HUDEP-2 (cell line): ENCODE results near the gene IL27RA.
A peak's percentile ranks its signal among the peaks of the same experiment; 100 is the strongest.
"Not testable (repeated sequence)": the region's sequence is repeated elsewhere in the genome, so short reads cannot be mapped to it uniquely, and the experiment has no call there.

Source experiments
- DNase-seq, 76 experiments: peaks; one replicate each; lab custom pipeline; 2025; ENCODE audit not compliant: unreplicated experiment in 76 of 76; lab: John Stamatoyannopoulos, UW

The IL27RA gene

DNA sequence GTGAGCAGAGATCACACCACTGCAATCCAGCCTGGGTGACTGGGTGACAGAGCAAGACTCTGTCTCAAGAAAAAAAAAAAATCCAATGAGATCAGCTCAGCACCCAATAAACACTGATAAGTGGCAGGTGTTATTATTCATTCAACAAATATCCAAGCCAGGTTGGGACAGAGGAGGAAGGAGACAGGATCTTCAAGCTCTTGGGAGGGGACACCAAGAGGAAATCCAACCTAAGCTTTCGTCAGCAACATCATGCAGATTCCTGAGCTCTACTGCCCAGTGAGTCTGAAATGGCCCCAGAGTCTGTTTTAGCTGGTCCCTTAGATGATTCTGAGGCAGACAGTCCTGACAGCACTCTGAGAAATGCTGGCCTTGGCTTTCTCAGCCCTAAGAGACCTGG, 33.1 kb upstream of the IL27RA start:
- DNase-seq: no peak

DNA sequence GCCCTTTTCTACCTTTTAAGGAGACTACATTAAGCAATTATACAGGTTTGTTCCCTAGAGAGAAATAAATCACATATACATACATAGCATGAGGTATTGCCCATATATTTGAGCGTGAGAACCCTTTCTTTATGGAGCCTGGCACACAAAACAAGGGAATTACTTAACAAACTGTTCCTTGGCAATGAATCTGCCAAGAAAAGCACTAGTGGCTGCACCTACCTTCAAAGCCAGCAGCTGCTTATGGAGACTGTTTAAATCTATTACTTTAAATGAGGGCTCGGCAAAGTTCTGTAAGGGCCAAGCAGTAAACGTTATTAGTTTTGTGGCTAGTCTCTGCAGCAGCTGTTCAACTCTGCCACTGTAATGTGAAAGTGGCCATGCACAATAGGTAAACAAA, 32.5 kb upstream of the IL27RA start:
- no peak for DNase-seq

DNA sequence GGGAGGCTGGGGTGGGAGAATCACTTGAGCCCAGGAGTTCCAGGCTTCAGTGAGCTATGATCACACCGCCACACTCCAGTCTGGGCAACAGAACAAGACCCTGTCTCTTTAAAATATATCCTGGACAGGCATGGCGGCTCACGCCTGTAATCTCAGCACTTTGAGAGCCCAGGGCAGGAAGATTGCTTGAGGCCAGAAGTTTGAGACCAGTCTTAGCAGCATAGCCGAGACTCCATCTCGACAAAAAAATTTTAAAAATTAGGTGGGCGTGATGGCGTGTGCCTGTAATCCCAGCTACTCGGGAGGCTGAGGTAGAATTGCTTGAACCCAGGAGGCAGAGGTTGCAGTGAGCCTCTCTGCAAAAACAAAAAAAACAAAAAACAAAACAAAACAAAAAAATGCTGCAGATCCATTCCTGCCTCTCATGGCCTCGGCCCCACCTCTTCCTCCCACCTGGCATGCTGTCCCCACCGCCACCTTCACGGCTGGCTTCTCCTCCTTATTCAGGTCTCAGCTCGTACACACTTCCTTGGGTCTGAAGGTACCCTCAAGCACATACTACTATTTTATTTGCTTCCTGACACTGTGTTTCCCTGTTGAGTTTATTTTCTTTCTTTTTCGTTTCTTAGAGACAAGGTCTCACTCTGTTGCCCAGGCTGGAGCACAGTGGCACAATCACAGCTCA, 30.7 kb upstream of the IL27RA start:
- DNase-seq: no peak

DNA sequence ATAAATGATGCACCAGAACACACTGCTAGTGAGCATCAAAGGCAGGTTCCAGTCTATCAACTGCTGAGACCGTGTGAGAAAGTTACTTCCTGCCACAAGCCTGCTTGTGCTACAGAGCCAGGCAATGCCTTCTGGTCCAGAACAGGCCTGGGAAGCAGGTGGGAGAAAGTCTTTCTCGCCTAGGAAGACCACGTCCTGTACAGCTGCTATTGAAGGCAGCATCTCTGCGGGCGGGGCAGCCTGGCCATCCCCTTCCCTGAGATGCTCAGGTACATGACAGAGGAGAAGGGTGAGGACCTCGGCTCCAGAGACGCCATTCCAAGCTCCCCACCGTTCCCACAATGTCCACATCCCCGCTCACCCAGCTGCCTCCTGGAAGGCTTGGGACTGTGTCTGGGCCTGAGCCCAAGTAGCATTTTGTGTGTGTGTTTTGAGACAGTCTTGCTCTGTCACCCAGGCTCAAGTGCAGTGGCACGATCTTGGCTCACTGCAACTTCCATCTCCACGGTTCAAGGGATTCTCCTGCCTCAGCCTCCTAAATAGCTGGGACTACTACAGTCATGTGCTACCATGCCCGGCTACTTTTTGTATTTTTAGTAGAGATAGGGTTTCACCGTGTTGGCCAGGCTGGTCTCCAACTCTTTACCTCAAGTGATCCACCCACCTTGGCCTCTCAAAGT, 28.9 kb upstream of the IL27RA start:
- DNase-seq: no peak

DNA sequence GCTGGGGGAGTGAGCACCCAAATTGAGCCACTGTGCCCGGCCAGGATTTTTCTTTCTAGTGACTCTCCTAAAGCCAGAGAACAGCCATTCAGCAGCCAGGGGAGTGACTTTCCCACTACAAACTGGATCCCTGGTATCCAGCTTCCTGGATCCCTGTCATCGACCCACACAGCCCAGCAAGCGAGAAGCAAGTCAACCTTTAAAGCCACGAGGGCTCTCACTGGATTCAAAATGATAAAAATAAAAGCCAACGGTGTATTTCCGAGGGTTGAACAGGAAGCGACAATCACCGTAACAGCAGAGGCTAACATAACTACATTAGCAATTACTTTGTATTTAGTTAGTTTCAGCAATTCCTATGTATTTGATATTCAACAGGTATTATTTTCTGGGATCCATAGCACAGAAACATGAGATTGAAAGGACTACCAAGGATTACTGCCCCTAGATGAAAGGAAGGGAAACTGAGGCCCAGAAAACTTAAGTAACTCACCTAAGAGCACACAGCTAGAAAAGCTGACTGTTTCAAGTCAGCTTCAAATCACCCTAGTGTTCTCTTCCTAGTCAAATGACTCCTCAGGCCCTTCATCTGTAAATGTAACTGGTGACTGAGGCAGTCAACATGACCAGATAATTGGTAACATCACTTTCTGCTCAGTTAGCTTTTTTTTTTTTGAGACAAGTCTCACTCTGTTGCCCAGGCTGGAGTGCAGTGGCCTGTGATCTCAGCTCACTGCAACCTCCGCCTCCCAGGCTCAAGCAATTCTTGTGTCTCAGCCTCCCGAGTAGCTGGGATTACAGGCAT, 28.1 kb upstream of the IL27RA start:
- DNase-seq: no peak

DNA sequence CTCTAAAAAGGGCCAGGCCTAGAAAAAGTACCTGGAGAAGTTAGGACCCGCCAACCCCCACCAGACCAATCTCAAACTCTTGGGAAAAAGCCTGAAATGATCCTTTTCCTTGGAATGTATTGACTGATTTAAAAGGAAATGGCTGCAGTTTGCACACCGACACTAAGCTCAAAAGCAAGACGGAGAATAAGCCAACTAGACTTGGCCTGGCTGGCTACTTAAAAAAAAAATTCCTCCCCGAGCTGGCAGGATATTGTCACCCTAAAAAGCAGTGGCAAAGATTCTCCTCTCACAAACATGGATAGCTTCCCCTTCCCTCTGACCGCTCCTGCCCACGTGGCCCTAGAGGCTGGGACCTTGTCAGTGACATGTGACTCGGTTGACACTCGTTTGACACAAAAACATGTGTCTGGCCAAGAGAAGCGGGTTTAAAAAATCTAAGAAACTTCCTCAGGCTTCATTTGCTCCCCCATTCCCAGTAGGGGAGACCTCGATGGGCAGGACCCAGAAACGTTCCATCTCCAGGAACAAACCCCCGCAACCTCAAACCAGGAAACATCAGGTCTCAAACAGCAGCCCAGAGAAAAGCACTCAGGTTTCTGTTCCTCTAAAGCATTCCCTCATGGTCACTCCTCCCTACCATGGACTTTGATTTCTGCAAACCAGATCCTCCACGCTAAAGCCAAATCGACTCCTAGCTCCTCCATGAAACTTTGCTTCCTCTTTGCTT, 26.8 kb upstream of the IL27RA start:
- DNase-seq: peak in 42 of 76 experiments; percentile 11 to 66 (median 32)

DNA sequence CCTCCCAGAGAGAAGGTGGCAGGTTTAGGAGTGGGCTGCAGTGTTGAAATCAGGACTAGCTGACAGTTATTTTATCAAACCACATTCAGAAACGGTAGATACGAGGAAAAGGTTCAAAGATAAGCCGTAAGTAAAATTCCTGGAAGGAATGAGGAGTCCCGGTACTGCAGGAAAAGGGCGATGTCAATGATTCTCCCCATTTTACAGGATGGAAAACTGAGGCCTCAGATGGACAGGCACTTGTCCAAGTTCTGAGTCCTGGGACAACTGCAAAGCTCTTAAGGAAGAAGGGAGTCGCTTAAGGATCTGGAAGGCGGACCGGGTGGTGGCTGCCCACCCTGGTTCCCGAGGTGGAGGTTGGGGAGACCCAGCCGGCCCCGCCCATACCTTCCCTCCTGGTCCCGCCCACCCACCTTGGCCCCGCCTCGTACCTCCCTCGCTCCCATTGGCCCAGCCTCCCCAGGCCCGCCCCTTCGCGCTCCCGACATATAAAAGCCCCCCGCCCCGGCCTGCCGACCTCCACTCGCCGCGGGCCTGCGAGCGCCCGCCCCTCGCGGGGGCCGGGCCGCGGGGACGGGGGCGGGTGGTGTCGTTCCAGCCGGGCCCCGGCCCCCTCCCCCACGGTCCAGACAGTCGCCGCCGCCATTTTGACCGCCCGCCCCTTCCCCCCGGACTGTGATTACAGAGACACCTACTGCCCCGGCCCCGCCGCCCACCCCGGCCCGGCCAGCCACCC, 26.0 kb upstream of the IL27RA start:
- DNase-seq: peak in 71 of 76 experiments; percentile 30 to 95 (median 83)

DNA sequence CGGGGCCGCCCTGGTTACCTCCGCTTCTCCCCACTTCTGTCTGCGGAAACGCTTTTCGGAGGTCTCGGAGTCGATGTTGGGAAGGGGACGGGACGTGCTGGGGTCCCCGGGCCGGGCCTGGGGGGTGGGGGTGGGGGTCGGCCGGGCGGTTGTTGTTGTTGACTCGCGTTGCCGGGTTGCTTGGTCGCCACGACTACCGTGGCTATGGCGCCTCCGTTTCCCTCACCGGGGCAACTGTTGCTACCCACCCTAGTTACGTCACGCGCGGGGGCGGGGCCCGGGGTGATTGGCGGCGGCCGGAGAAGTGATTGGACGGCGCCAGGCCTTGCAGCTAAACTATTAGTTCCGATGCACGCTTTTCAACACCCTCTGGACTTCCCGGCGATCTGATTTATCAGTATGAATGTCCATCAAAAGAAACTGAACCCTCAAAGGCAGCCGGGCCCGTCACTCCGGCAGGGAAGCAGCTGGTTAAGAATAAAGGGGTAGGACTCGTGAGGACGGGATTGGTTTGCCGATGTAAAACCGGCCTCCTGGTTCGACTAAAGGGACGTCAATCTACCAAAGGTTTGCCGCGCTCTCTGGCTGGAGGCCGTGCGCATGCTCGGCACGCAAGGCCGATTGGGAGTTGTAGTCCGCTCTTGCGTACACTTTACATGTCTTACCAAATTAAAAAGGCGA, 25.3 kb upstream of the IL27RA start, which contains the start of gene RFX1:
Gene RFX1, minus strand, starts transcription at position 236 of the 681 bp plus-strand sequence. CDS start 12,477 bp downstream, outside the sequence.
- DNase-seq: peak; percentile 96 to 100 (median 100)

DNA sequence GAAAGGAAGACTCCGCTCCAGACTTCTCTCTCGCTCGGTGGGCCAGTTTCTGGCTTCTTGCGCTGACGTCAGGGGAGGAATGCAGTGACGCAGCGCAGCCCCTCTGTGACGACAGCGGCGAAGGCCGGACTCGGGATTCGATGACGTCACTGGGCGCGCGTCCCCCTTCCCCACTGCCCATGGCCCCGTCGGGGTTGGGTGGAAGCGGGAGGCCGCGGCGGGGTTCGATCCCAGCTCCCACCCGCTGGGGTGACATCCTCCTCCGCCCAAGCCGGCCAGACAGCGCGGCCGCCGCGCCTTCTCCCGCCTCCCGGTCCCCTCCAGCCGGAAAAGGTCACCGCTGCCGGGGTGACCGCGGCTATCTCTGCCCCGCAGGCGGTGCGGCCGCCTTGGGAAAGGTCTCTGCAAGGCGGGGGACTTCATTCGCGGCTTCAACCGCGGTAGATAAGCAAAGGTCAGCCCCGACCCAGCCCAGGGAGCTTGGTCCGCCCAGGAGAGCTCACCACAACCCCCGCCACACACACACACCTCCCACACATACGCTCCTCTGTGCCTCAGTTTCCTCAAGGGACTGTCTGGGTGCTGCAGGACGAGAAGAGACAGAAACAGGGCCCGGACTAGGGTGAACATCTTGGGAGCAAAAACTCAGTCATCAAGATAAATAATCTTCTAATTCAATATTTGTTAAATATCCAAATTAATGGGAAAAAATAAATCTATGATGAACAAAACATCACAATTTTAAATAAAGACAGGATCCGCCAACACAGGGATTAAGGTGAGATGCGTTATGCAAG, 24.6 kb upstream of the IL27RA start:
- peak in 75 of 76 experiments; percentile 60 to 99 (median 89) for DNase-seq

DNA sequence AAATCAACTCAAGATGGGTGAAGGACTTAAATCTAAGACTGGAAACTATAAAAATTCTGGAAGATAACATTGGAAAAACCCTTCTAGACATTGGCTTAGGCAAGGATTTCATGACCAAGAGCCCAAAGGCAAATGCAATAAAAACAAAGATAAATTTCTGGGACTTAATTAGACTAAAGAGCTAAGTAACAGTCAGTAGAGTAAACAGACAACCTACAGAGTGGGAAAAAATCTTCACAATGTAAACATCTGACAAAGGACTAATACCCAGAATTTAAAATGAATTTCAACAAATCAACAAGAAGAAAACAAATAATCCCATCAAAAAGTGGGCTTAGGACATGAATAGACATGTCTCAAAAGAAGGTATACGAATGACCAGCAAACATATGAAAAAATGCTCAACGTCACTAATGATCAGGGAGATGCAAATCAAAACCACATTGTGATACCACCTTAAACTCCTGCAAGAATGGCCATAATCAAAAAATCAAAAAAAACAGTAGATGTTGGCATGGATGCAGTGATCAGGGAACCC, 19.1 kb upstream of the IL27RA start:
- DNase-seq: no peak

DNA sequence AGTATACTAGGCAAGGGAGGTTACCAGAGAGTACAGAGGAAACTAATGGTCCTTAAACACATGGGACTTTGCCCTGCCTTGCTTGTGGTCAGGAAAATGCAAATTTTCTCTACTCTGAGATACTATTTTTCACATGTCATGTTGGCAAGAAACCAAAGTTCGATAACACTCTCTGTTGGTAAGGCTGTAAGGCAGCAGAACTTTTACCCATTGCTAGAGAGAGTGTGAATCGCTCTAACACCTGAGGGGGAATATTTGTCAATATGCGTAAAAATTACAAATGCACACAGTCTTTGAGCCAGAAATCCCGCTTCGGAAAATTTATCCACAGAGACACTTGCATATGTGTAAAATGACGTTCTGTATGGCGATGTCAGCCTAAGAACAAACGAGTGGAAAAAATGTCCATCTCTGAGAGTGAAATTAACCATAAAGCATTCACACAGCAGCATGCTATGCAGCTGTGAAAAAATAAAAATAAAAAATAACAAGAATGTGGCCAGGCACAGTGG, 16.0 kb upstream of the IL27RA start:
- peak in 35 of 76 experiments; percentile 20 to 86 (median 70) for DNase-seq

DNA sequence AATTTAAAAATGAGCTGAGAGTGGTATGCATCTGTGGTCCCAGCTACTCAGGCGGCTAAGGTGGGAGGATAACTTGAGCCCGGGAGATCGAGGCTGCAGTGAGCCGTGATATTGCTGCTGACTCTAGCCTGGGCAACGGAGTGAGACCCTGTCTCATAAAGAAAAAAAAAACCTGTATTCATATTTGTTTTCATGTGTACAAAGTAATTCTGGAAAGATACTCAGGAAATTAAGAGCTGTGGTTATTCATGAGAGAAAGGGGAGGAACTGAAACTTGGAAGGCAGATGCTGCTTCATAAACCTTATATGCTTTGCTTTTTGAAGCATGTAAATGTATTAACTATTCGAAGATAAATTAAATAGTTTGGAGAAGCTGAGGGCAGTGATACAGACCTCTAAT, 12.5 kb upstream of the IL27RA start:
- DNase-seq: no peak

DNA sequence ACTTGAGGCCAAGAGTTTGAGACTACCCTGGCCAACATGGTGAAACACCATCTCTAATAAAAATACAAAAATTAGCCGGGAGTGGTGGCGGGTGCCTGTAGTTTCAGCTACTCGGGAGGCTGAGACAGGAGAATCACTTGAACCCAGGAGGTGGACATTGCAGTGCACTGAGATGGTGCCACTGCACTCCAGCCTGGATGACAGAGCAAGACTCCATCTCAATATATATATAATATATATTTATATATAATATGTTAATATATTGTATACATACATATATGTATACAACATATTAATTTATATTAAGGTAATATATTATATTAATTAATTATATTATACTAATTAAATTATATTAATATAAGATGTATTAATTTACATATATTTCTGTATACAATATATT, 11.8 kb upstream of the IL27RA start:
- not testable (repeated sequence) for DNase-seq

DNA sequence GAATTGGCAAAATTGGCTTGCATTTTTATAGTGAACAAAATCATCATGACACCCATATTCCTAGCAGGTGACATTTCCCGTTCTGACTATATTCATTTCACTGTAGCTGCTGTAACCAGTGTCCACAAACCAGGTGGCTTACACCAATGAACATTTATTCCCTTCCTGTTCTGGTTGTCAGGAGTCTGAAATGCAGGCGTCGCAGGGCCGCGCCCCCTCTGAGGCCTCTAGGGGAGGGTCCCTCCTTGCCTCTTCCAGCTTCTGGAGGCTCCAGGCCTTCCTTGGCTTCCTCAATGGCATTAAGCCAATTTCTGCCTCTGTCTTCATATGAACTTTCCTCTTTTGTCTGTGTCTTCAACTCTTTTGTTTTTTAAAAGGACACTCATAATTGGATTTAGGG, 10.1 kb upstream of the IL27RA start:
- DNase-seq: no peak

DNA sequence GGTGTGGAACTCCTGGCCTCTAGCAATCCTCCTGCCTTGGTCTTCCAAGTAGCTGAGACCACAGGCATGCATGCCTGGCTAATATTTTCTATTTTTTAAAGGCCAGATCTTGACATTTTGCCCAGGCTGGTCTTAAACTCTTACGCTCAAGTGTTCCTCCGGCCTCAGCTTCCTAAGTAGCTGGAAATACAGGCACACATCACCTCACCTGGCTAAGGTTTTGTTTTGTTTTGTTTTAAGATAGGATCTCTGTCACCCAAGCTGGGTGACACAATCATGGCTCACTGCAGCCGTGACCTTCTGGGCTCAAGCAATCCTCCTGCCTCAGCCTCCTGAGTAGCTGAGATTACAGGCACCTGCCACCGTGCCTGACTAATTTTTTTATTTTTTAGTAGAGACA, 9.1 kb upstream of the IL27RA start:
- no peak for DNase-seq

DNA sequence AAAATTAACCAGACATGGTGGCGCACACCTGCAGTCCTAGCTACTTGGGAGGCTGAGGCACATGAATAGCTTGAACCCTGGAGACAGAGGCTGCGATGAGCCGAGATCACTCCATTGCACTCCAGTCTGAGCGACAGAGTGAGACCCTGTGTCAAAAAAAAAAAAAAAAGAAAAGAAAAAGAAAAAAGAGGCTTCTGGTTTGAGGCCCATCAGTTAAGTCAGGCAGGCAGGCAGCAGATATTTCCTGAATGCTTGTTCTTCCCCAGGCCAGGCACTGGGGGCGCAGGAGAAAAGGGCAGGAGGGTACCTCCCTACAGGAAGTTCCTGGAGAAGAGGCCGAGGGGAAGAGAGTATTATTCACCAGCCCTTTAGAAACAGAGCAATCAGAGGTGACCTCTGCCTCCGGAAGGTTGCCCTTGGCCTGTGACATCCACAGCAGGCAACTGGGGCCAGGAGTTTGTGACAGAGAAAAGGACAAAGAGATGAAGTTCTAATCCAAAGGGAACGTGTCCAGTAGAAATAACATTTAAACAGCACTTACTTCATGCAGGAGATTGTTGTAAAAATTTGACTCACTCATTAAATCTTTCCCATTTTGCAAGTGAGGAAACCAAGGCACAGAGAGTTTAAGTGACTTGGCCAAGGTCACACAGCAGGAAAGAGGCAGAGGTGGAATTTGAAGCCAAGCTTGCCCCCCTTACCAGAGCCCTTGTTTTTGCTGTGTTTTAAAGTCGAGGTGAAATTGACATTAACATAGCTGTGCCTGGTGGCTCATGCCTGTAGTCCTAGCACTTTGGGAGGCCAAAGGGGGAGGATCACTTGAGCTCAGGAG, 7.9 kb upstream of the IL27RA start:
- DNase-seq: peak in 68 of 76 experiments; percentile 27 to 79 (median 60)

DNA sequence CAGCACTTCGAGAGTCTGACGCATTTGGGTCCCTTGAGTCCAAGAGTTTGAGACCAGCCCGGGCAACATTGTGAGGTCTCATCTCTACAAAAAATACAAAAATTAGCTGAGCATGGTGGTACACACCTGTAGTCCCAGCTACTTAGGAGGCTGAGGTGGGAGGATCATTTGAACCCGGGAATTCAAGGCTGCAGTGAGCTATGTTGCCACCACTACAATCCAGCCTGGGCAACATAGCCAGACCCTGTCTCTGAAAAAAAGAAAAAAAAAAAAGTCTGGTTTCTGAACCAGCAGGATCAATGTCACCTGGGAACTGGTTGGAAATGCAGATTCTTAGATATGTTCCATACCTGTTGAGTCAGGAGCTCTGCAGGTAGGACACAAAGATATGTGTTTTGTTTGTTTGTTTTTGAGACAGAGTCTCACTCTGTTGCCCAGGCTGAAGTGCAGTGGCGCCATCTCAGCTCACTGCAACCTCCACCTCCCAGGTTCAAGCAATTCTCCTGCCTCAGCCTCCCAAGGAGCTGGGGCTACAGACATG, 4.8 kb upstream of the IL27RA start:
- DNase-seq: not testable (repeated sequence)
